HL-60 (cell line): ENCODE results near the gene C7orf57.

Source experiments
- DNase-seq, 2 experiments: peaks; one replicate each; pipeline ENCODE4 v3.0.0-alpha.2; 2010 to 2020; ENCODE audit warnings: low read depth in 1 of 2, low spot score in 1 of 2
- H3K27ac ChIP-seq: fragments of 250-450 bp; sonication (Bioruptor Pico); replicated peaks from 2 replicates; pipeline ENCODE4 v1.5.1; 2020; ENCODE audit warnings: mild to moderate bottlenecking, moderate library complexity
- H3K27me3 ChIP-seq: fragments of 250-450 bp; sonication (Bioruptor Pico); 2 replicates; pipeline ENCODE4 v1.5.1; 2021; ENCODE audit warnings: mild to moderate bottlenecking, moderate library complexity; ENCODE audit not compliant: insufficient read depth, poor library complexity, severe bottlenecking
- H3K4me3 ChIP-seq: replicated peaks from 2 replicates; pipeline ENCODE4 v1.5.1; 2011; ENCODE audit warnings: mild to moderate bottlenecking, control low read depth, low read length; ENCODE audit not compliant: insufficient read depth
- CTCF ChIP-seq: IDR thresholded peaks from one replicate; pipeline ENCODE4 v1.5.1; 2011; ENCODE audit warnings: low read length, control low read depth, inconsistent platforms; ENCODE audit not compliant: insufficient read depth
- GABPA ChIP-seq: IDR thresholded peaks from 2 replicates; pipeline ENCODE4 v1.6.1; 2012; ENCODE audit warnings: low read depth
- POLR2AphosphoS5 ChIP-seq: IDR thresholded peaks from 2 replicates; pipeline ENCODE4 v1.6.1; 2012; ENCODE audit warnings: low read depth
- REST ChIP-seq: IDR thresholded peaks from 2 replicates; pipeline ENCODE4 v1.6.1; 2012; ENCODE audit warnings: low read depth; ENCODE audit not compliant: insufficient replicate concordance
- SPI1 ChIP-seq: IDR thresholded peaks from 2 replicates; pipeline ENCODE4 v1.6.1; 2012; ENCODE audit warnings: low read depth, mild to moderate bottlenecking, borderline replicate concordance

Gene C7orf57

GRCh38 chr7:48091506-48092433, 56.4 kb downstream of the C7orf57 start:
- H3K27me3 ChIP-seq, result no peaks in the 10 kb centered on the region
- H3K27ac ChIP-seq, result no peak overlapping the region
- TF ChIP-seq CTCF, result no peak
- DNase-seq, result no peak
- no peak overlapping the region for H3K4me3 ChIP-seq

- DNase-seq, result no peak
- no peak overlapping the region for H3K4me3 ChIP-seq
- H3K27me3 ChIP-seq, result no peaks in the 10 kb centered on the region
- H3K27ac ChIP-seq, result no peak overlapping the region
- TF ChIP-seq POLR2AphosphoS5 (no peak), CTCF (no peak), GABPA (no peak), REST (no peak), SPI1 (no peak)
Observed at GRCh38 chr7:48094861-48095293, 59.5 kb downstream of the C7orf57 start.

GRCh38 chr7:48096273-48096672, 60.9 kb downstream of the C7orf57 start:
- TF ChIP-seq CTCF, result no peak
- peak; percentile 65; the same call in 1 of the 2 replicates for TF ChIP-seq SPI1
- TF ChIP-seq POLR2AphosphoS5, result no peak
- Histone ChIP-seq H3K27me3 (no peaks in the 10 kb centered on the region), H3K27ac (peak overlapping the region; percentile 45), H3K4me3 (no peak overlapping the region)
- peak in 1 of 2 experiments; percentile 54 for DNase-seq

- no peaks in the 10 kb centered on the region for H3K27me3 ChIP-seq
- no peak overlapping the region for H3K4me3 ChIP-seq
- no peak for DNase-seq
- no peak for TF ChIP-seq SPI1
- TF ChIP-seq CTCF, result no peak
- H3K27ac ChIP-seq, result peak overlapping the region; percentile 45
Observed at GRCh38 chr7:48097521-48098231, 62.3 kb downstream of the C7orf57 start.
